ENCODE data around the gene EMP1. TPM values are rescaled to one million over a fixed set of nuclear protein-coding genes. Genes with fewer than 3 reads are reported as not detected.

The EMP1 gene
- total RNA-seq, 1 experiment from 2014 or later = 3.4 TPM

GRCh38 chr12:13165617-13166041 lies 30.9 kb upstream of the EMP1 start:
- Histone ChIP-seq H3K4me1 (peaks cover 16% of the 10 kb centered on the region), H3K4me3 (no peak overlapping the region), H3K27me3 (no peaks in the 10 kb centered on the region), H3K27ac (no peak overlapping the region), H3K36me3 (no peaks in the 10 kb centered on the region), H3K9me3 (replicated peaks) (0 out of 2 replicates have a peak, but pooled peaks cover 4% of the 10 kb centered on the region)
- peak; percentile 43 to 55 for DNase-seq

DNA sequence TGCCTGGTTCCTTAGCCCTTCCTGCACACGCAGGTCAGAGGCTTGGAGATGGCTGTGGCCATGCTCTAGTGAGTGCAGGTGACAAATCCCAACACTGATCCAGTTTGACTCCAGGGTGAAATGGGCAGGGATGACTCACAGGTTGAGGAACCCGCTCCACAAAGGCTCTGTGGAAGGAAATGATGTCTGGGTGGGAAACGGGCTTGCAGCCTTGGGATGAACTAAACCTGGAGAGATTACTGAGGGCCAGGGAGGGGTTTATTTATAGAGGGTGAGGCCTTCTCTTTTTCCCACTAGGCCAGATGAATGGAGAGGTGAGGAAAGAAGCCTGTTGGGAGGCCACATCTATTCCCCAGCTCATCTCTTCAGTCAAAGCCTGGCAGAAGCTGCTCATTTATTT lies 29.3 kb upstream of the EMP1 start:
- no peaks in the 10 kb centered on the region for H3K36me3 ChIP-seq
- no peak overlapping the region for H3K27ac ChIP-seq
- no peaks in the 10 kb centered on the region for H3K27me3 ChIP-seq
- H3K4me3 ChIP-seq = no peak overlapping the region
- H3K4me1 ChIP-seq = peaks cover 28% of the 10 kb centered on the region
- no peak for DNase-seq
- H3K9me3 ChIP-seq (replicated peaks) = 0 out of 2 replicates have a peak, but pooled peaks cover 4% of the 10 kb centered on the region

GRCh38 chr12:13167906-13168305 lies 28.6 kb upstream of the EMP1 start:
- Histone ChIP-seq H3K27me3 (no peaks in the 10 kb centered on the region), H3K27ac (no peak overlapping the region), H3K4me1 (peaks cover 28% of the 10 kb centered on the region), H3K36me3 (no peaks in the 10 kb centered on the region), H3K9me3 (replicated peaks) (0 out of 2 replicates have a peak, but pooled peaks cover 4% of the 10 kb centered on the region), H3K4me3 (no peak overlapping the region)
- no peak for DNase-seq

DNA sequence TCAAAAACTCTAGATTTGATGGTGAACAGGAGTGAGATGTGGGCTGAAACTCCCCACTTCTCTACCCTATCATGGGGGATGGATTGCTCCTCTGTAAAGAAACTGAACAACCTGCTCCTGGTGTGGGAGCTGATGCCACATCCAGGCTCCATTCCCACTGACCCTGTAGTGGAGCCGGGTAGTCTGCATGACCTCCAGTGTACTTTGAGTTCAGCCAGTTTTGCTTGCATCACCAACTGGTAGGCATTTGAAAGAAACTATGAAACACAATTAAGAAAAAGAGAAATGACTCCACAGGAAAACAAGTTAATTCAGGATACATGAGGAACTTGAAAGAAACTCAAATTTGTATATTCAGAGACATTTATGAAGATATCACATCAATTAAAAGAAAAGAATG lies 27.3 kb upstream of the EMP1 start:
- Histone ChIP-seq H3K36me3 (no peaks in the 10 kb centered on the region), H3K4me3 (no peak overlapping the region), H3K27me3 (no peaks in the 10 kb centered on the region), H3K4me1 (peaks cover 23% of the 10 kb centered on the region), H3K27ac (no peak overlapping the region), H3K9me3 (replicated peaks) (0 out of 2 replicates have a peak, but pooled peaks cover 4% of the 10 kb centered on the region)
- no peak for DNase-seq

- Histone ChIP-seq H3K36me3 (no peaks in the 10 kb centered on the region), H3K4me3 (no peak overlapping the region), H3K4me1 (peaks cover 20% of the 10 kb centered on the region), H3K27ac (no peak overlapping the region), H3K9me3 (replicated peaks) (0 out of 2 replicates have a peak, but pooled peaks cover 4% of the 10 kb centered on the region), H3K27me3 (no peaks in the 10 kb centered on the region)
- no peak for DNase-seq
These were observed 25.5 kb upstream of the EMP1 start for GRCh38 chr12:13170892-13171490.

- Histone ChIP-seq H3K4me3 (no peak overlapping the region), H3K9me3 (replicated peaks) (0 out of 2 replicates have a peak, but pooled peaks cover 4% of the 10 kb centered on the region), H3K27me3 (no peaks in the 10 kb centered on the region), H3K4me1 (peaks cover 20% of the 10 kb centered on the region), H3K27ac (no peak overlapping the region), H3K36me3 (no peaks in the 10 kb centered on the region)
- DNase-seq = peak in 1 of 2 experiments; percentile 27
These were observed 24.3 kb upstream of the EMP1 start for GRCh38 chr12:13171921-13172859.

- DNase-seq = no peak
- H3K27me3 ChIP-seq = no peaks in the 10 kb centered on the region
- H3K36me3 ChIP-seq = no peaks in the 10 kb centered on the region
- no peak overlapping the region for H3K27ac ChIP-seq
- 0 out of 2 replicates have a peak, but pooled peaks cover 2% of the 10 kb centered on the region for H3K9me3 ChIP-seq (replicated peaks)
- no peak overlapping the region for H3K4me3 ChIP-seq
- H3K4me1 ChIP-seq = peaks cover 20% of the 10 kb centered on the region
These were observed 23.3 kb upstream of the EMP1 start for GRCh38 chr12:13173012-13173932.

DNA sequence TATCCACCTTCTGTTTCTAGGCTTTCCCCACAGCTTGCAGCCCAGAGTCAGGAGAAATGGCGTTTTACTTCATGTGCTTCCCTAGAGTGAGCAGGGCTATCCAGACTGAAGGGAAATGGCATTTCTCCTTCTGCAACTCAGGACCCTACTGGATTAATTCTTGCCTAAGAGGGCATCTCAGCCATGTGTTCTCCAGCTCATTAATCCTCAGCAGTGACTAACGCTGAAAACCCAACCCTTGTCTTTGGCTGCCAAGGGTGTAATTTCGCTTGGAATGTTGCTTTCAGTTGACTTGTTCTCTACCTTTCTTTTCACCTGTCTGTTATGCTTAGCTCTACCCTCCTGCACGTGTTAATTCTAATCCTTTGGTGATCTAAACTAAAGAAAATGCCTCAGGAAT lies 21.0 kb upstream of the EMP1 start:
- no peaks in the 10 kb centered on the region for H3K36me3 ChIP-seq
- H3K27ac ChIP-seq = no peak overlapping the region
- DNase-seq = no peak
- peaks cover 29% of the 10 kb centered on the region for H3K4me1 ChIP-seq
- H3K4me3 ChIP-seq = no peak overlapping the region
- H3K27me3 ChIP-seq = no peaks in the 10 kb centered on the region
- H3K9me3 ChIP-seq (replicated peaks) = no peaks in the 10 kb centered on the region

GRCh38 chr12:13176256-13176655 lies 20.3 kb upstream of the EMP1 start:
- no peak overlapping the region for H3K4me3 ChIP-seq
- no peaks in the 10 kb centered on the region for H3K27me3 ChIP-seq
- no peak for DNase-seq
- no peak overlapping the region for H3K27ac ChIP-seq
- no peaks in the 10 kb centered on the region for H3K9me3 ChIP-seq (replicated peaks)
- peaks cover 31% of the 10 kb centered on the region for H3K4me1 ChIP-seq
- no peaks in the 10 kb centered on the region for H3K36me3 ChIP-seq

GRCh38 chr12:13177373-13177772 lies 19.2 kb upstream of the EMP1 start:
- no peak overlapping the region for H3K4me3 ChIP-seq
- H3K27me3 ChIP-seq = no peaks in the 10 kb centered on the region
- H3K9me3 ChIP-seq (replicated peaks) = no peaks in the 10 kb centered on the region
- H3K27ac ChIP-seq = no peak overlapping the region
- no peak for DNase-seq
- H3K36me3 ChIP-seq = no peaks in the 10 kb centered on the region
- H3K4me1 ChIP-seq = peaks cover 28% of the 10 kb centered on the region

DNA sequence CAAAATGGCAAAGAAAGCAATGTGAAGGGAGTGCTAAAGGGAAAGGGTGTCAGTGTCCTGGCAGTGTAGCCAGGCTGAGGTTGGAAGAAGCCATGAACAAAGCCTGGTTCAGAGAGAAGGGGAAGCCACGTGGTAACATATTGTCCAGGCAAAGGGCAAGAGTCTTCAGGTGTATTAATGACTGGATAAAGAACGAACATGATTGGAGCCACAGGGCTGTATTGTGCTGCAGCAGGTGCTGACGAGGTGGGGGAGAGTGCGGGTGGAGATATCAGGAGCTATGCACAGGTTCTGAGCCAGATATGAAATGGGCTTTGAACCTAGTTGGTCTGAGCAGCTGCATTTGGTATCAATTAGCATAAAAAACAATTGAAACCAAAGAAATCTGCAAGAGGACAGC lies 18.6 kb upstream of the EMP1 start:
- no peaks in the 10 kb centered on the region for H3K27me3 ChIP-seq

GRCh38 chr12:13178568-13179210 lies 17.8 kb upstream of the EMP1 start:
- H3K27ac ChIP-seq = no peak overlapping the region
- no peak for DNase-seq

More for the DNA sequence above, 18.6 kb upstream of the EMP1 start:
- Histone ChIP-seq H3K9me3 (replicated peaks) (no peaks in the 10 kb centered on the region), H3K27ac (no peak overlapping the region), H3K36me3 (no peaks in the 10 kb centered on the region), H3K4me1 (peaks cover 25% of the 10 kb centered on the region), H3K4me3 (no peak overlapping the region)
- DNase-seq = no peak

DNA sequence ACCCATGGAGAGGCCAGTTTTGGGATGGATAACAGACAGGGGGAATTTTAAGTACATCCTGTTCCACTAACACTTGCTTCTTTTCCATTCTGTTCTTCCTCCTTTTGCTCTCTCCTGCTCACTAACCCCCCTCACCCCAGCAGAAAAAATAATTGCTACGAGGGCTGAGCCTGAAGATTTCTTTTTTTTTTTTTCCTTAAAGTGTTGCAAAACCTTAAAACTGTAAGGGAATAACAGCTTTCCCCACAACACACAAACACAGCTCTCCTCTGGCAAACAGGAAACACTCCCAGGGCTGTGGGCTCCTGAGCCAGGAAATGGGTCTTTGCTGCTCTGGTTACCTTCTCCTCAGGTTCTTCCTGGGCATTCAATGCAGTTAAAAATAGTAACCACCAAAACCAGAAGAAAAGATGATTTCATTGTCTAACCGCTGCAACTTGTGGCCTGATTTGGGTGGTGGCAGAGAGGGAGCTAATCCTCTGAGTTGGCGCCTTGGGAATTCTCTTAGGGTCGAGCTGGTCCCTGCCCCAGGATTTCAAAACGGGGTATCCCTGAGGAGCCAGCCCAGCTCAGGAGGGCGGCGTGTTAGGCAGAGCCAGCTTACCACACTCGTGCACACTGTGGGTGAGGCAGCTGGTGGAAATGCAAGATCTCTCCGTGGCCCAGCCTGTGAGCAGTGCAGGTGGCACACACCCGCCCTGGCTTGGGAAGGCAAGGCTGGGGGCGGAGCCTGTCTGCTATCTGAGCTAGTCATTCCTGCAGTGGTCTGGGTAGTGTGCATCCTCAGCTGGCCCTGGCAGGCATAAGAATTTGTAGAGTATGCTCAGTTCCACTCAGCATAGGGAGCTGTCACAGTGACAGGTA lies 17.1 kb upstream of the EMP1 start:
- Histone ChIP-seq H3K27ac (peak overlapping the region; percentile 71), H3K9me3 (replicated peaks) (no peaks in the 10 kb centered on the region), H3K36me3 (no peaks in the 10 kb centered on the region), H3K4me3 (peak overlapping the region; percentile 20), H3K27me3 (no peaks in the 10 kb centered on the region), H3K4me1 (peaks cover 25% of the 10 kb centered on the region)
- peak; percentile 78 to 85 for DNase-seq

More at GRCh38 chr12:13178568-13179210, 17.8 kb upstream of the EMP1 start:
- H3K9me3 ChIP-seq (replicated peaks) = no peaks in the 10 kb centered on the region
- no peaks in the 10 kb centered on the region for H3K27me3 ChIP-seq
- H3K36me3 ChIP-seq = no peaks in the 10 kb centered on the region
- H3K4me1 ChIP-seq = peaks cover 25% of the 10 kb centered on the region
- H3K4me3 ChIP-seq = no peak overlapping the region

Measured in SJCRH30 (cell line).